PC-3 (cell line): ENCODE data around the gene EGLN2. TPM values are rescaled to one million over a fixed set of nuclear protein-coding genes. Genes with fewer than 3 reads are reported as not detected.
A peak's percentile ranks its signal among the peaks of the same experiment; 100 is the strongest.

ENCODE experiments used
- ATAC-seq: fragments of 200-7000 bp; cut with Tn5 transposase; 2 replicates; pipeline ENCODE4 v1.9.1; 2020; ENCODE audit warnings: mild to moderate bottlenecking, moderate library complexity
- BruUV-seq: library from RNA; stranded (reverse); fragments of 400-500 nt; replicated peaks from 2 replicates; lab custom pipeline; 2021; lab: Mats Ljungman, UMichigan
- CTCF ChIA-PET: fragments of 300-600 bp; sonication (Branson Sonifier 250); formaldehyde crosslinking; loops from one replicate; lab custom pipeline; 2022; ENCODE audit warnings: antibody characterized with exemption; lab: Charles Lee
- POLR2A ChIA-PET: fragments of 300-600 bp; sonication (Branson Sonifier 250); formaldehyde crosslinking; loops from one replicate; lab custom pipeline; 2022; ENCODE audit warnings: antibody characterized with exemption; ENCODE audit not compliant: unreplicated experiment; lab: Charles Lee
- DNase-seq: peaks from one replicate; pipeline ENCODE4 v3.0.0-alpha.2; 2015
- H2AFZ ChIP-seq: fragments of 300-600 bp; sonication (generic); 2 replicates; pipeline ENCODE4 v1.6.0; 2016; ENCODE audit warnings: antibody characterized with exemption, low read length
- H3F3A ChIP-seq: fragments of 300-600 bp; sonication (generic); one replicate; pipeline ENCODE4 v1.6.0; 2017; ENCODE audit warnings: antibody characterized with exemption, low read length, control low read depth, mild to moderate bottlenecking; ENCODE audit not compliant: unreplicated experiment
- H3K27ac ChIP-seq: fragments of 300-600 bp; sonication (generic); 2 replicates; pipeline ENCODE4 v1.5.1; 2016; ENCODE audit warnings: mild to moderate bottlenecking, low read length
- H3K27me3 ChIP-seq: fragments of 300-600 bp; sonication (generic); 2 replicates; pipeline ENCODE4 v1.6.1; 2016; ENCODE audit warnings: low read length, mixed read lengths
- H3K36me3 ChIP-seq: fragments of 300-600 bp; sonication (generic); 2 replicates; pipeline ENCODE4 v1.6.1; 2016; ENCODE audit warnings: low read depth, mixed run types, low read length, mixed read lengths
- H3K4me1 ChIP-seq: fragments of 300-600 bp; sonication (generic); 2 replicates; pipeline ENCODE4 v1.5.1; 2016; ENCODE audit warnings: low read length; ENCODE audit not compliant: insufficient read depth
- H3K4me2 ChIP-seq: fragments of 300-600 bp; sonication (generic); 2 replicates; pipeline ENCODE4 v1.6.0; 2016; ENCODE audit warnings: low read length
- H3K4me3 ChIP-seq: fragments of 300-600 bp; sonication (generic); 2 replicates; pipeline ENCODE4 v1.5.1; 2016; ENCODE audit warnings: mild to moderate bottlenecking, low read length, mixed read lengths
- H3K79me2 ChIP-seq: fragments of 300-600 bp; sonication (generic); 2 replicates; pipeline ENCODE4 v1.6.1; 2017; ENCODE audit warnings: low read length, mixed read lengths
- H3K9ac ChIP-seq: fragments of 300-600 bp; sonication (generic); 2 replicates; pipeline ENCODE4 v1.6.0; 2016; ENCODE audit warnings: mild to moderate bottlenecking, low read length
- H3K9me2 ChIP-seq: fragments of 300-600 bp; sonication (generic); replicated peaks from 2 replicates; pipeline ENCODE4 v1.6.1; 2016; ENCODE audit warnings: mixed run types, low read length, mixed read lengths
- H3K9me3 ChIP-seq: fragments of 300-600 bp; sonication (generic); 2 replicates; pipeline ENCODE4 v1.6.1; 2016; ENCODE audit warnings: low read length, mixed read lengths
- H4K20me1 ChIP-seq: fragments of 300-600 bp; sonication (generic); 2 replicates; pipeline ENCODE4 v1.6.1; 2016; ENCODE audit warnings: low read length, mixed read lengths
- CTCF ChIP-seq: fragments of 300-600 bp; sonication (generic); conservative IDR thresholded peaks from 2 replicates; pipeline ENCODE4 v1.5.1; 2017; ENCODE audit warnings: antibody characterized with exemption, low read depth, mild to moderate bottlenecking, low read length
- EZH2 ChIP-seq: fragments of 300-600 bp; sonication (generic); IDR thresholded peaks from one replicate; pipeline ENCODE4 v1.6.1; 2017; ENCODE audit warnings: antibody characterized with exemption, mild to moderate bottlenecking, low read length; ENCODE audit not compliant: unreplicated experiment
- EZH2phosphoT487 ChIP-seq: fragments of 300-600 bp; sonication (generic); IDR thresholded peaks from 2 replicates; pipeline ENCODE4 v1.6.1; 2018; ENCODE audit warnings: mild to moderate bottlenecking, antibody characterized with exemption, low read length, borderline replicate concordance
- intact Hi-C: fragments of 100-400 bp; cut with micrococcal nuclease; formaldehyde crosslinking; loops from 2 replicates; pipeline ENCODE4 v1.9.0; 2023
- total RNA-seq: library from RNA; depleted of rRNA; stranded (reverse); fragments of >200 nt; gene quantifications from 2 replicates; pipeline ENCODE4 v1.2.3, GENCODE V29; 2014

Gene EGLN2
- total RNA-seq, 1 experiment from 2014 or later: 36.6 TPM

GRCh38 chr19:40806423-40807146 lies 7.6 kb downstream of the EGLN2 start:
- no peak overlapping the region for H3K4me3 ChIP-seq
- no TSS peak for BruUV-seq
- no peak overlapping the region for H3K27ac ChIP-seq
- intact Hi-C loops: no loop called here
- peaks cover 11% of the 10 kb centered on the region; the same call in 1 of the 2 replicates for H4K20me1 ChIP-seq
- no peaks in the 10 kb centered on the region for H3F3A ChIP-seq
- no peaks in the 10 kb centered on the region for H3K27me3 ChIP-seq
- peaks cover 40% of the 10 kb centered on the region for H3K79me2 ChIP-seq
- TF ChIP-seq EZH2phosphoT487 (no peak), CTCF (peak; percentile 42)
- no peak overlapping the region for H3K4me2 ChIP-seq
- H3K4me1 ChIP-seq: peaks cover 19% of the 10 kb centered on the region; the same call in 1 of the 2 replicates
- ChIA-PET CTCF (no interaction called here), POLR2A (interaction anchor here (0.5 kb wide), 1 partner anchor 54 kb away, joined by 3 read pairs; no protein-coding TSS in a partner anchor)
- ATAC-seq (peak; percentile 25; the same call in 1 of the 2 replicates), DNase-seq (no peak)
- H3K9me2 ChIP-seq: no peaks in the 10 kb centered on the region
- no peaks in the 10 kb centered on the region for H3K9me3 ChIP-seq
- no peak overlapping the region for H2AFZ ChIP-seq
- H3K36me3 ChIP-seq: peaks cover 6% of the 10 kb centered on the region
- no peak overlapping the region for H3K9ac ChIP-seq

- intact Hi-C loops: no loop called here
- Histone ChIP-seq H3K27me3 (no peaks in the 10 kb centered on the region), H3F3A (no peaks in the 10 kb centered on the region), H3K4me1 (peaks cover 12% of the 10 kb centered on the region; the same call in 1 of the 2 replicates), H3K9ac (no peak overlapping the region), H3K4me3 (no peak overlapping the region), H3K9me3 (no peaks in the 10 kb centered on the region), H3K27ac (no peak overlapping the region), H4K20me1 (0 out of 2 replicates have a peak, but pooled peaks cover 7% of the 10 kb centered on the region), H3K79me2 (peaks cover 32% of the 10 kb centered on the region), H3K9me2 (no peaks in the 10 kb centered on the region), H3K36me3 (peaks cover 6% of the 10 kb centered on the region), H3K4me2 (no peak overlapping the region), H2AFZ (no peak overlapping the region)
- no peak for TF ChIP-seq EZH2phosphoT487
- TF ChIP-seq CTCF: peak; percentile 59
- no peak for TF ChIP-seq EZH2
- DNase-seq: peak; percentile 49
- BruUV-seq: no TSS peak
- POLR2A ChIA-PET: no interaction called here
- CTCF ChIA-PET: interaction anchor here (0.7 kb wide), 1 partner anchor 9 kb away, joined by 3 read pairs; the partner anchor contains the start of gene EGLN2
- peak; percentile 54 for ATAC-seq
These were observed 8.4 kb downstream of the EGLN2 start for GRCh38 chr19:40807147-40808020.
